ENCODE measurements around the gene PRDX6.

- TF ChIP-seq, protein P1, sequence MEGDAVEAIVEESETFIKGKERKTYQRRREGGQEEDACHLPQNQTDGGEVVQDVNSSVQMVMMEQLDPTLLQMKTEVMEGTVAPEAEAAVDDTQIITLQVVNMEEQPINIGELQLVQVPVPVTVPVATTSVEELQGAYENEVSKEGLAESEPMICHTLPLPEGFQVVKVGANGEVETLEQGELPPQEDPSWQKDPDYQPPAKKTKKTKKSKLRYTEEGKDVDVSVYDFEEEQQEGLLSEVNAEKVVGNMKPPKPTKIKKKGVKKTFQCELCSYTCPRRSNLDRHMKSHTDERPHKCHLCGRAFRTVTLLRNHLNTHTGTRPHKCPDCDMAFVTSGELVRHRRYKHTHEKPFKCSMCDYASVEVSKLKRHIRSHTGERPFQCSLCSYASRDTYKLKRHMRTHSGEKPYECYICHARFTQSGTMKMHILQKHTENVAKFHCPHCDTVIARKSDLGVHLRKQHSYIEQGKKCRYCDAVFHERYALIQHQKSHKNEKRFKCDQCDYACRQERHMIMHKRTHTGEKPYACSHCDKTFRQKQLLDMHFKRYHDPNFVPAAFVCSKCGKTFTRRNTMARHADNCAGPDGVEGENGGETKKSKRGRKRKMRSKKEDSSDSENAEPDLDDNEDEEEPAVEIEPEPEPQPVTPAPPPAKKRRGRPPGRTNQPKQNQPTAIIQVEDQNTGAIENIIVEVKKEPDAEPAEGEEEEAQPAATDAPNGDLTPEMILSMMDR (IDR thresholded peaks at IDR 0.05) = no peak
- TF ChIP-seq RNF2 (IDR thresholded peaks at IDR 0.05; ENCODE audit: borderline replicate concordance, low read depth) = no peak
- TF ChIP-seq PHF8 (IDR thresholded peaks at IDR 0.05; ENCODE audit: borderline replicate concordance, low read depth) = no peak
- TF ChIP-seq ESRRA (IDR thresholded peaks at IDR 0.05; ENCODE audit: borderline replicate concordance, low read length) = no peak
- no peak for TF ChIP-seq RAD21 (conservative IDR thresholded peaks at IDR 0.05 in 1 of 2, IDR thresholded peaks at IDR 0.05 in 1 of 2)
- TF ChIP-seq MAX (IDR thresholded peaks at IDR 0.05) = no peak
- TF ChIP-seq REST (IDR thresholded peaks at IDR 0.05) = no peak
Observed at GRCh38 chr1:173525926-173526325, 48.8 kb downstream of the PRDX6 start.
